Stimulated activated memory B cell treated with anti-CD40 and anti-IgM and Interleukin-4, amounts not matched to agents 10 μg/mL and 1 μg/mL and 100 μg/mL, for 72 hours (primary cell): ENCODE results near the gene BOLA2B.

Experiments
- ATAC-seq: fragments of 150-1000 bp; cut with Tn5 transposase; 2 replicates; pipeline ENCODE4 v1.10.0; 2021
- H3K27ac Mint-ChIP-seq: one replicate; pipeline ENCODE4 v1.8.0; 2022; ENCODE audit warnings: mild to moderate bottlenecking, mixed read lengths
- H3K27me3 Mint-ChIP-seq: one replicate; pipeline ENCODE4 v1.8.0; 2022; ENCODE audit warnings: mixed read lengths
- H3K36me3 Mint-ChIP-seq: one replicate; pipeline ENCODE4 v1.8.0; 2022; ENCODE audit warnings: mixed read lengths
- H3K4me1 Mint-ChIP-seq: one replicate; pipeline ENCODE4 v1.8.0; 2022; ENCODE audit warnings: mixed read lengths
- H3K4me3 Mint-ChIP-seq: one replicate; pipeline ENCODE4 v1.8.0; 2022; ENCODE audit warnings: mild to moderate bottlenecking, moderate library complexity, mixed read lengths
- H3K9me3 Mint-ChIP-seq: one replicate; pipeline ENCODE4 v1.8.0; 2022; ENCODE audit warnings: mixed read lengths

BOLA2B gene

DNA sequence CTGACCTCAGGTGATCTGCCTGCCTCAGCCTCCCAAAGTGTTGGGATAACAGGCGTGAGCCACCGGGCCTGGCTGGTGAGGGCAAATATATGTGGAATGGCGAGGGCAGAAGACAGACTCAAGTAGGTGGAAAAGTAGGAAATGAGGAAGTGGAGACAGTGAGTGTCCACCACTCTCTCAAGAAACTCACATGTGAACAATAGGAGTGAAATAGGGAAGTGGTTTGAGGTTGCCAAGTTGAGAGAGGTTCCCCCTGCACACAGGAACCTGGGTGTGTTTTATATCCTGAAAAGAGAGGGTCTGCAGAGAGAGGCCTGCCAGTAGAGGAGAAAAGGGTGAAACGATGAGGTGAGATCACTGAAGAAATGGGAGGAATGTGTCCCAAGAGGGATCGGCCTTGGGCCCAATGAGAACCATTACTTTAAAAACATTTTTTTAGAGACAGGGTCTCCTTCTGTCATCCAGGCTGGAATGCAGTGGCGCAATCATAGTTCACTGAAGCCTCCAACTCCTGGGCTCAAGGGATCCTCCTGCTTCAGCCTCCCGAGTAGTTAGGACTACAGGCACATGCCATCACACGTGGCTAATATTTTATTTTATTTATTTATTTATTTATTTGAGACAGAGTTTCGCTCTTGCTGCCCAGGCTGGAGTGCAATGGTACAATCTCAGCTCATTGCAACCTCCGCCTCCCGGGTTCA, 27.1 kb downstream of the BOLA2B start:
- ATAC-seq, result peak; percentile 99
- no peaks in the 10 kb centered on the region for H3K27me3 Mint-ChIP-seq
- no peaks in the 10 kb centered on the region for H3K9me3 Mint-ChIP-seq
- H3K4me1 Mint-ChIP-seq, result peaks cover 32% of the 10 kb centered on the region
- peak overlapping the region; percentile 71 for H3K27ac Mint-ChIP-seq
- no peak overlapping the region for H3K4me3 Mint-ChIP-seq
- H3K36me3 Mint-ChIP-seq, result no peaks in the 10 kb centered on the region

DNA sequence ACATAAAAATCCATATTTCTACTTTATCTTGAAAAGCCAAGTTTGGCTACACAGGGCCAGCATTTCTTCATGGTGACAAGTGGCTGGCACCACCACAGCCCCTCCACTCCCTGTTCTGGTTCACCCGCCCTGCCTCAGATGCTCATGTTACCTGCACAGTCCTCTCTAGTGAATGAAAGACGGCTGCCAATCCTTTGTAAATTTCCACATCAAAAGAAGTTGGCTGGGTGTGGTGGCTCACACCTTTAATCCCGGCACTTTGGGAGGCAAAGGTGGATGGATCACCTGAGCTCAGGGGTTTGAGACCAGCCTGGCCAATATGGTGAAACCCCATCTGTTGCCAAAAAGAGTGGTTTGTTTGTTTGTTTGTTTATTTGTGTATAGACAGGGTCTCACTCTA, 29.9 kb downstream of the BOLA2B start:
- Mint-ChIP-seq H3K27me3 (no peaks in the 10 kb centered on the region), H3K36me3 (no peaks in the 10 kb centered on the region), H3K4me3 (no peak overlapping the region), H3K9me3 (no peaks in the 10 kb centered on the region), H3K27ac (no peak overlapping the region), H3K4me1 (peaks cover 32% of the 10 kb centered on the region)
- no peak for ATAC-seq

DNA sequence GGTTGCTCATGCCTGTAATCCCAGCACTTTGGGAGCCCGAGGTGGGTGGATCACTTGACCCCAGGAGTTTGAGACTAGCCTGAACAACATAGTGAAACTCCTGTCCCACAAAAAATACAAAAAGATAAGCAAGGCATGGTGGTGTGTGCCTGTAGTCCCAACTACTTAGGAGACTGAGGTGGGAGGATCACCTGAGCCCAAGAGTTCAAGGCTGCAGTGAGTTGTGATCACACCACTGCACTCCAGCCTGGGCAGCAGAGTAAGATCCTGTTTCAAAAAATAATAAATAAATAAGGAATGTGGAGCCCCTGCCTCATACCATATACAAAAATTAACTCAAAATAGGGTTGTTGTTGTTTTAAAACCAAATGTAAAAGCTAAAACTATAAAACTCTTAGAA, 36.3 kb downstream of the BOLA2B start:
- no peaks in the 10 kb centered on the region for H3K9me3 Mint-ChIP-seq
- no peak for ATAC-seq

DNA sequence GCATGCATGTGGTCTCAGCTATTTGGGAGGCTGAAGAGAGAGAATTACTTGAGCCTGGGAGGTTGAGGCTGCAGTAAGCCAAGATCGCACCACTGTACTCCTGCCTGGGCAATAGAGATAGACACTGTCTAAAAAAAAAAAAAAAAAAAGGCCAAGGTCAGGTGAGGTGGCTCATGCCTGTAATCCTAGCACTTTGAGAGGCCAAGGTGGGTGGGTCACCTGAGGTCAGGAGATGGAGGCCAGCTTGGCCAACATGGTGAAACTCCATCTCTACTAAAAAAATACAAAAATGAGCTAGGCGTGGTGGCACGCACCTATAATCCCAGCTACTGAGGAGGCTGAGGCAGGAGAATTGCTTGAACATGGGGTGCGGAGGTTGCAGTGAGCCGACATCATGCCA, 38.3 kb downstream of the BOLA2B start:
- Mint-ChIP-seq H3K9me3 (no peaks in the 10 kb centered on the region), H3K36me3 (no peaks in the 10 kb centered on the region), H3K27ac (no peak overlapping the region), H3K27me3 (no peaks in the 10 kb centered on the region), H3K4me1 (peaks cover 6% of the 10 kb centered on the region), H3K4me3 (no peak overlapping the region)
- ATAC-seq, result no peak

More for the DNA sequence above, 36.3 kb downstream of the BOLA2B start:
- Mint-ChIP-seq H3K27me3 (no peaks in the 10 kb centered on the region), H3K36me3 (no peaks in the 10 kb centered on the region), H3K27ac (no peak overlapping the region), H3K4me1 (no peaks in the 10 kb centered on the region), H3K4me3 (no peak overlapping the region)

DNA sequence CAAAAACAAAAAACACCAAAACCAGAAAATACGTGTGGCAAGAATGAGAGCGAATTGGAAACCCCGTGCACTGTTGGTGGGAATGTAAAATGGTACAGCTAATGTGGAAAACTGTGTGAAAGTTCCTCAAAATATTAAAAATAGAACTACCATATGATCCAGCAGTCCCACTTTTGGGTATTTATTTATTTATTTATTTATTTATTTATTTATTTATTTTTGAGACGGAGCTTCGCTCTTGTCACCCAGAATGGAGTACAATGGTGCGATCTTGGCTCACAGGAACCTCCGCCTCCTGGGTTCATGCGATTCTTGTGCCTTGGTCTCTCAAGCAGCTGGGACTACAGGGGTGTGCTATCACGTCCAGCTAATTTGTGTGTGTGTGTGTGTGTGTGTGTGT, 40.9 kb downstream of the BOLA2B start:
- Mint-ChIP-seq H3K9me3 (peaks cover 2% of the 10 kb centered on the region), H3K36me3 (no peaks in the 10 kb centered on the region), H3K27me3 (no peaks in the 10 kb centered on the region), H3K4me3 (no peak overlapping the region), H3K4me1 (peaks cover 6% of the 10 kb centered on the region), H3K27ac (no peak overlapping the region)
- no peak for ATAC-seq

DNA sequence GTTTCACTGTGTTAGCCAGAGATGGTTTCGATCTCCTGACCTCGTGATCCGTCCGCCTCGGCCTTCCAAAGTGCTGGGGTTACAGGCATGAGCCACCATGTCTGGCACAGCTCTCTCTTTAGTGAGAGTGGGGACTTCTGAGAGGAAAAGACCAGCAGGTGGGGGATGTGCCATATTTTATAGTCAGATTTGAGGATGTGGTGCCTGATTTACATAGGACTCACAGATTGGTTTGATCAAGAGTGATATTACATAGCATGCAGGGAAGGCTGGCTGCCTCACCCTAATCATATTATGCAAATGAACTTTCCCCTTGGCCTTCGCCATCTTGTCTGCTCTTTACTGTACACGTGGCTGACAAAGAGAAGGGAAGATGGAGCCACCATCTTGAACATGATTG, 42.4 kb downstream of the BOLA2B start:
- Mint-ChIP-seq H3K4me3 (no peak overlapping the region), H3K27me3 (no peaks in the 10 kb centered on the region), H3K4me1 (peaks cover 6% of the 10 kb centered on the region), H3K27ac (no peak overlapping the region), H3K9me3 (peaks cover 2% of the 10 kb centered on the region), H3K36me3 (no peaks in the 10 kb centered on the region)
- no peak for ATAC-seq

DNA sequence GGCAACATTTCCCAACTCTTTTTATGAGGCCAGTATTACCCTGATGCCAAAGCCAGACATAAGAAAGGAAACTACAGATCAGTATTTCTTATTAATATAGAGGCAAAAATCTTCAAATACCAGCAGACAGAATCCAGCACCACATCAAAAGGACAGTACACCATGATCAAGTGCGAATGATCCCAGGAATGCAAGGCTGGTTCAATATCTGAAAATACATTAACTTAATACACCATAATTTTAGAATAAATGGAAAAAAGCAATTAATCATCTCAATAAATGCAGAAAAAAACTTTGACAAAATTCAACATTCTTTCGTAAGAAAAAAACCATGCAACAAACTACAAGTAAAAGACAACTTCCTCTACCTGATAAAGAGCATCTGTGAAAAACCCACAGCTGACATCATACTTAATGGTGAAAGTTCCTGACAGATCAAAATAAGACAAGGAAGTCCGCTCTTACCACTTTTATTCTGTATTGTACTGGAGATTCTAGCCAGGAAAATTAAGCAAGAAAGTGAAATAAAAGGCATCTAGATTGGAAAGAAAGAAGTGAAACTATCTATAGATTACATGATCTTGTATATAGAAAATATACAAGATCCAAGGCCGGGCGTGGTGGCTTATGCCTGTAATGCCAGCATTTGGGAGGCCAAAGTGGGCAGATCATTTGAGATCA, 44.1 kb downstream of the BOLA2B start:
- Mint-ChIP-seq H3K27me3 (no peaks in the 10 kb centered on the region), H3K27ac (no peak overlapping the region), H3K36me3 (no peaks in the 10 kb centered on the region), H3K4me1 (peaks cover 6% of the 10 kb centered on the region), H3K4me3 (no peak overlapping the region), H3K9me3 (peaks cover 2% of the 10 kb centered on the region)
- no peak for ATAC-seq

DNA sequence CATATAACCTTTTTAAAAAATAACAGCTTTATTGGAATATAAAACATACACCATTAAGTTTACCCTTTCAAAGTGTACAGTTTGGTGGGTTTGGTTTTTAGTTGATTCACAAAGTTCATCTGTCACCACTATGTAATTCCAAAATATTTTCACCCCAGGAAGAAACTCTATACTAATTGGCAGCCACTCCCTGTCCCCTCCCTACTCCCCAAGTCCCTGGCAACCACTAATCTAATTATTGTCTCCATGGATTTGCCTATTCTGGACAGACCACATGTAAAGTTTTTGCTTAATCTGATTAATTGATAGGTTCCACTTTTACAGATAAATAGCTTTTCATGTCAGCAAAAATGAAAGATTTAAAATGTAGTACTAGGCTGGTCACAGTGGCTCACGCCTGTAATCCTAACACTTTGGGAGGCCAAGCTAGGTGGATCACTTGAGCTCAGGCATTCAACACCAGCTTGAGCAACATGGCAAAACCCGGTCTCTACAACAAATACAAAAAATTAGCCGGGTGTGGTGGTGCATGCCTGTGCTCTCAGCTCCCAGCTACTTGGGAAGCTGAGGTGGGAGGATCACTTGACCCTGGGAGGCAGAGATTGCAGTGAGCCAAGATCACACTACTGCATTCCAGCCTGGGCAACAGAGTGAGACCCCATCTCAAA, 45.5 kb downstream of the BOLA2B start:
- Mint-ChIP-seq H3K27ac (no peak overlapping the region), H3K9me3 (peaks cover 2% of the 10 kb centered on the region), H3K4me3 (no peak overlapping the region), H3K27me3 (no peaks in the 10 kb centered on the region), H3K36me3 (no peaks in the 10 kb centered on the region), H3K4me1 (peaks cover 13% of the 10 kb centered on the region)
- no peak for ATAC-seq

DNA sequence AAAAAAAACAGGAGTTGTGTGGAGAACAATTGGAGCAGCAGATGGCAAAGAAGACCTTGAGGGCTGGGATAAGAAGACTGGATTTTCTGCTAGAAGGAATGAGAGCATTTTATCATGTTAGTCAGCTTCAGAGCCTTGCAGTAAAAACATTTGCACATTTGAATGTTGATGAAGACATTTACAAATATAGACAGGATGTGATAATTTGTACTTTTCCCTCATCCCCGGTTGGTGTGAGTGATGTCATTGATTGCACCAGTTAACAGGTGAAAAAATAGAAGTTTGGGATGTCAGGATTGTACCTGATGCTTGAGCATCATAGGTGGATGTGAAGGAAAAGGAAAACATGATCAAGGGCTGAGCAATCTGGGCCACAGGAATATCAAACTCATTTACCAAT, 47.8 kb downstream of the BOLA2B start:
- H3K4me3 Mint-ChIP-seq, result no peak overlapping the region
- no peaks in the 10 kb centered on the region for H3K36me3 Mint-ChIP-seq
- peaks cover 9% of the 10 kb centered on the region for H3K4me1 Mint-ChIP-seq
- H3K27ac Mint-ChIP-seq, result no peak overlapping the region
- no peaks in the 10 kb centered on the region for H3K27me3 Mint-ChIP-seq
- no peak for ATAC-seq
- H3K9me3 Mint-ChIP-seq, result peaks cover 2% of the 10 kb centered on the region

DNA sequence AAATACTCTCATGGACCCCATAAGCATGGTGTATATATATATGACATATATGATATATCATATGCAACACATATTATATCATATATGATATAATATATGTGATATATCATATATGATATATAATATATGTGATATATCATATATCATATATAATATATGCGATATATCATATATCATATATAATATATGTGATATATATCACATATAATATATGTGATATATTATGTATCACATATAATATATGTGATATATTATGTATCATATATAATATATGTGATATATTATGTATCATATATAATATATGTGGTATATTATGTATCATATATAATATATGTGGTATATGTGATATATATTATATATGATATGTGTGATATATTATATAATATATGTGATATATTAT, 48.5 kb downstream of the BOLA2B start:
- ATAC-seq, result no peak
- Mint-ChIP-seq H3K36me3 (no peaks in the 10 kb centered on the region), H3K27ac (no peak overlapping the region), H3K4me1 (peaks cover 11% of the 10 kb centered on the region), H3K4me3 (no peak overlapping the region), H3K27me3 (no peaks in the 10 kb centered on the region), H3K9me3 (peaks cover 2% of the 10 kb centered on the region)

DNA sequence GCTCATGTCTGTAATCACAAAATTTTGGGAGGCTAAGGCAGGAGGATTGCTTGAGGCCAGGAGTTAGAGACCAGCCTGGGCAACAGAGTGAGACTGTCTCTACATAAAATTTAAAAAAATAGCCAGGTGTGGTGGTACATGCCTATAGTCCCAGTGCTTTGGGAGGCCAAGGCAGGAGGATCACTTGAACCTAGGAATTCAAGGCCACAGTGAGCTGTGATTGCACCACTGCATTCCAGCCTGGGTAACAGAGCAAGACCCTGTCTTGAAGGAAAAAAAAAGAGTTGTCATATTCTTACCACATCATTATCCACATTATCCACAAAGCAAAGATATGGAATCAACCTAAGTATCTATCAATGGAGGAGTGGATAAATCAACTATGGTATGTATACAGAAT, 49.4 kb downstream of the BOLA2B start:
- no peak for ATAC-seq
- Mint-ChIP-seq H3K4me3 (no peak overlapping the region), H3K27ac (peak overlapping the region; percentile 18), H3K9me3 (no peaks in the 10 kb centered on the region), H3K4me1 (peaks cover 15% of the 10 kb centered on the region), H3K27me3 (no peaks in the 10 kb centered on the region), H3K36me3 (no peaks in the 10 kb centered on the region)

DNA sequence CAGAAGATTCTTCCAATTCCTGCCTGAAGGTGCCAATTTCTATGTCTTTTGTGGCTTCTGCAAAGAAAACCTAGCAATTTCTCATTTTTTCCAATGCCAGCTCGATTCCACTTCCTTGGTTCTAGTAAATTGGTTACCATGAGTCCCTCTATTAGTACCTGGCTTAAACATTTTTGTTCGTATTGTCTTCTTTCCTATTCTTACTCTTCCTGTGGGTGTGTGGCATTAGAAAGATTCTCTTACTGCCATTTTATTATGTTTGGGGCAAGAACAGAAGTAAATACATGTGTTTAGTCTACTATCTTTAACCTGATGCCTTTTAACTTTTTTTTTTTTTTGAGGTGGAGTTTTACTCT, 50.1 kb downstream of the BOLA2B start:
- Mint-ChIP-seq H3K4me1 (peaks cover 15% of the 10 kb centered on the region), H3K27me3 (no peaks in the 10 kb centered on the region)

More for the DNA sequence above, 50.1 kb downstream of the BOLA2B start:
- no peak overlapping the region for H3K4me3 Mint-ChIP-seq
- H3K9me3 Mint-ChIP-seq, result no peaks in the 10 kb centered on the region
- H3K36me3 Mint-ChIP-seq, result no peaks in the 10 kb centered on the region
- no peak for ATAC-seq
- peak overlapping the region; percentile 18 for H3K27ac Mint-ChIP-seq
